Stimulated activated CD8-positive, alpha-beta memory T cell treated with anti-CD3 and anti-CD28 coated beads, Interleukin-4, amount 100 ng/mL, for 4 hours (primary cell): ENCODE measurements around the gene MBNL1.

ENCODE experiments used
- DNase-seq, 2 donors: peaks; one replicate each; pipeline ENCODE4 v3.0.0-alpha.2; 2020; ENCODE audit warnings: low read depth in 2 of 2, low spot score in 1 of 2

The MBNL1 gene

DNA sequence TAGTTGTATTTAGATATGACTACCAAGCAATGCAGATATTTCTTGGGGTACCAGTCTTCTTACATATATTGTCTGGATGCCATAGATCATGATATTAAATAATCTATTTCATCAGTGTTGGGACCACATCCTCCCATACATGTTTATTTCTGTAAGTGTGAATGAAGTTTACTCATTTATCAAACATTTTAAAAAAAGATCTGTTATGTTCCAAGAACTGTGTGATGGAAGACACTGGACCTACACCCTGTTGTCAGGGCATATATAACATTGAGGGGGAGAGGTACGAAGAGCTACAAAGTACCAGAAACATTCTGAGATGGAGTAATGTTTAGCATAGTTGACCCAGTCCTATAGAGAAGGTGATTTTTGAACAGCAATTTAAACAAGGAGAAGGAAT lies 26.6 kb downstream of the MBNL1 start:
- no peak for DNase-seq

GRCh38 chr3:152295806-152296205 lies 27.1 kb downstream of the MBNL1 start:
- no peak for DNase-seq

DNA sequence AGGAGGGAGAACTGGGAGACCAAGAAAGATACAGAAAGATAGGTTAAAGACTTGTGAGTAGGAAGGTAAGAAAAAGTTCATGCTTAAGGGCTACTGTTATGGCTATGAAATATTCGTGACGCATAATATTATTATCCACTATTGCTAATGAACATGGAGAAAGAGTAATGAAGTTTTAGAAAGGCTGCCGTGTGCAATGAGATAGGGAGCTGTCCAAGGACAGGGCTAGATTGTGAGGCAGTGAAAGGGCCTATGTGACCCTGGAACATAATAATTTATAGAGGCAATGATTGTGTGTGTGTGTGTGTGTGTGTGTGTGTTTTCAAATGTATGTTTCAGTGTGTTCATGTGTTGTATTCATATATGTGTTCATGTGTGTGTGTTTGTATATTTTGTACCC lies 27.7 kb downstream of the MBNL1 start:
- no peak for DNase-seq

DNA sequence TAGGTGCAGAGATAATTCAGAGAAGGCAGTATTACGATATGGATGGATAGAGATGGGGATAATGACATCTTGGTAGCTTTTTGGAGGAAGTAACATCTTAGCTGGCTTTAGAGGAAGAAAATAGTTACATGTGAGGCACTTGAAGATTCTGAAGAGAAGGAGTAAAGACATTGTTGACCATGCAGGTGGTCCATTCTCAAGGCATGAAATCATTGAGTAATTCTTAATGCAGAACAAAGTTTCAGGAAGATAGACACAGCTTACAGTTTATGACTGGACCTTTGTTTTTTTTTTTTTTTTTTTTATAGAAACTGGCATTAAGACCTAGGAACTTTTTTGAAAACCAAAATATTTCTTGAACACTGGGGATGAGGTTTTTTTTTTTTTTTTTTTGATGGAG lies 28.2 kb downstream of the MBNL1 start:
- DNase-seq, result no peak

DNA sequence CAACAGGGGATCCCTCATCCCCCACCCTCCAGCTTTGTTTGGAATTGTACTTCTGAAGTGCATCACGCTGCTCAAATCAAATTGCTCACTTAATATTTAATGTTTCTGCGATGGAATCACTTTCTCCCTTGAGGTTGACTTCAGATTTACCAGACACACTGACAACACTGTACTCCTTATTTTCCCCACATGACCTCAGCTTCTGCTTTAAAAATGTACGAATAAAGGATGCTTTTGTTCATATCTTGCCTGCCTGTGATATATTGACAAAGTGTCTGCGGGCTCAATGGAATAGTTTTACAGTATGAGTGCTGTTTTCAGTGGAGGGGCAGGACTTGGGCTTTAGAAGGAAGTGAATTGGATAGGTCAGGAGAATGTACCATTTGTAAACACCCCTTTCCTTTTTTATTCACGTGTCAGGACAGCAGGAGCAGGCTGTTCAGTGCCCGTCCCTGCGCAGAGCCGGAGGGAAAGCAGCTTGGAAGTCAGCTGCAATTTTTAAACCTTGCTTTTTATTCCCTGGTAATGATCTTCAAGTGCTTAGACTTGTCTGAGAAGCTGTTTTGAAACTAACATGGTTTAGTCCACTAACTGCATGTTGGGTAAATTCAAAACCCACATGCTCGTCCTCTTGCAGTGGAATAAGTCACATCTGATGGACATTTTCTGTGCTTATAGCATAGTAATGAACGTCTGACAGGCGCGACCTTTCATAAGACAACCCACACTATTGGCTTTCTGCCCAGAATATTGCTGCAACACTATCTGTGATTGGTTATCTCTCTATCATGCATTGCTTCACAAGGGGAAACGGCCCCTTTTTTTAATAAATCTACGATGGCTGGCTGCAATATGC lies 29.9 kb downstream of the MBNL1 start:
- no peak for DNase-seq

- DNase-seq, result no peak
Observed at GRCh38 chr3:152299249-152299976, 30.7 kb downstream of the MBNL1 start.

DNA sequence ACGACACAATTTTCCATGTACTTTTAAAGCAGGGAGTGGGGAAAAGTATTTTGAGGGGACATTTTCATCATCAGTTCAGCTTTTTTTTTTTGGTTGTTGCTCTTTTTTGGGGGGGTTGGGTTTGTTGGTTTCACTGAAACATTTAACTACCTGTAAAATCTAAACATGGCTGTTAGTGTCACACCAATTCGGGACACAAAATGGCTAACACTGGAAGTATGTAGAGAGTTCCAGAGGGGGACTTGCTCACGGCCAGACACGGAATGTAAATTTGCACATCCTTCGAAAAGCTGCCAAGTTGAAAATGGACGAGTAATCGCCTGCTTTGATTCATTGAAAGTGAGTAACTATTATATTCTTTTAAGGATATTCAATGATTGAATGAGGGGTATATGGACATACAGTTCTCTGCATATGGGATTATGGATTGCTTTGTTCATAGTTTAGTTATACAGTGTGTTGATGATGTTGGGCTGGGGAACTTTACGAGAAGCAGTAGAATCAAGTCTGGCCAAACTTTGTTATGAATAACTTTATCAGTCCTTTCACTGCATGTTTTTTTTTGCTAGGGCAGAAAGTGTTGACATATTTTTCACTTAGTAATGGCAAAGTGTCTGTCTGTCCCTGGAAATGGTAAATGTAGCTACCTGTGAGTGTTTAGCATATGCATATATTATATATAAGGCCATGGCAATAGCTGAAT lies 31.5 kb downstream of the MBNL1 start:
- no peak for DNase-seq

GRCh38 chr3:152301745-152302181 lies 33.0 kb downstream of the MBNL1 start:
- DNase-seq, result no peak

DNA sequence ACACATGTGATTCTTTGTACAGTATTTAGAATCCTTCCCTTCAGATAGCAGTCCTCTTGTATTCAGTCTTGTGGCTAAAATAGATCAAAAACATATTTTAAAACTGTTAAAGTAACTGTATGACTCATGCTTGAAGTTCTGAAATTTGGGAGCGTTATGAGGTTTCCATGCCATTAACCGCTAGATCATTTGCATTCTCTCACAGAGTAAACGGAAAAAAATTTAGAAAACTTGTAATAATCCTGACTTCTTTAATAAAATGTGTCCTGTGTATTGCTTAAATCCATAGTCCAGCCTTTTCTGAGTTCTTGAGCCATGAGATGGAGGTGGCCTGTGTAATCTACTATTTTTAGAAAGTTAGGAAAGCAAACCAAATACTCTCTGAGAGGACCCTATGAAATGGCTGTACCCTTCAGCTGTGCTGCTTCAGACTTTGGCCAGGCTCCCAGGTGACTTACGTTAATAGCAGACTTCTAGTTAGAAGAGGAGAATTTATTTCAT lies 33.8 kb downstream of the MBNL1 start:
- no peak for DNase-seq

- no peak for DNase-seq
Observed at GRCh38 chr3:152304160-152304559, 35.4 kb downstream of the MBNL1 start.

GRCh38 chr3:152305075-152305474 lies 36.3 kb downstream of the MBNL1 start:
- no peak for DNase-seq

- DNase-seq, result no peak
Observed at GRCh38 chr3:152307829-152308474, 39.2 kb downstream of the MBNL1 start.

GRCh38 chr3:152308475-152308844 lies 39.7 kb downstream of the MBNL1 start:
- DNase-seq, result no peak

DNA sequence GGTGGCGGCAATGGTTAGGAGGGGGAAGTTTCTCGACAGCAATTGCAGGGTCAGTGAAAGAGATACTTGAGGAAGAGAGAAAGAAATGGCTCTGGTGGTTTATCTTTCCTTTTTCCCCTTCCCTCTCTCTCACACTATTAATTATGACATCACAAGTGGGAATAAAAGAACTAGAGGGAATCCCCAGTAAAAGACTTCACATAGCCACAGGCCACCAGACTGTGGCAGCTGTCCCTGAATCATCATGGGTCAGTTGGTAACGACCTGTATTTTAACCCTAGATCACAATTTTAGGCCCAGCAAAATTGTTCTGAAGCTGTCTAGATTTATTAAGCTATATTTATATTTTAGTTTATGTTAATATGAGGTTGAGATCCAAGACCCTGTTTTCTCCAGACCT lies 40.3 kb downstream of the MBNL1 start:
- no peak for DNase-seq

- DNase-seq, result no peak
Observed at GRCh38 chr3:152309535-152310307, 41.0 kb downstream of the MBNL1 start.

- DNase-seq, result no peak
Observed at GRCh38 chr3:152313430-152313829, 44.7 kb downstream of the MBNL1 start.

- no peak for DNase-seq
Observed at GRCh38 chr3:152313914-152314313, 45.2 kb downstream of the MBNL1 start.

DNA sequence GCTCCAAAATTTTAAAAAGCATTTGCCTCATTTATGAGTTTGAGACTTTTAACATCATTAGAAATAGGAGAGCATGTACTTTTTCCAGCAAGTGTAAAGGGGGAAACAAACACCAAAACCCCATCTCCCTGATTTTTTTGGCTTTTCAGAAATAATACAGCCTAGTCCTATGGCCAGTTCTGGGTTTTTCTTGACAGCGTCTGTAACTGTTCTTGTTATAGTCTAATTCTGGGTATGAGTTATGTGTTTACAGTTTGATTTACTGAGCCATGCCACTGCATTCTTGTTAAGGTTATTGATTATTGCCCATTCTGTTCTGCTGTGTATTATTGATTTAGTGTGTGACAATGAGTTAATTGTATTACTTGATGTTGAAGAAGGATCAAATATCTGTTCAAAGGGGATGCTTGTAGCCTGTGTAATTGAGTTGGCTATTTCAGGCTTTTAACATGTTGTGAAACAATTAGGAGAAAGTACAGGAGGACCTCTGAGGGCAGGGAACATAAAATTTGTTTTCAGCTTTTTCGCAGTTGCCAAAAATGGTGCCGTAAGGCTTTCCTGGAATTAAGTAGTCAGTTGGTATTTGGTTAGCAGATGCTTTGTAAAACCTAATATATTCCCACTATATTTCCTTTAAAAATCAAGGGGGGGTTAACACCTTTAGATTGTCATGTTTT lies 46.1 kb downstream of the MBNL1 start:
- no peak for DNase-seq

GRCh38 chr3:152315623-152316022 lies 46.9 kb downstream of the MBNL1 start:
- no peak for DNase-seq

GRCh38 chr3:152316318-152316717 lies 47.6 kb downstream of the MBNL1 start:
- DNase-seq, result no peak
